Activated T-helper 1 cell treated with anti-CD3 and anti-CD28 coated beads, Interleukin-12 subunit alpha, Interleukin-12 subunit beta, Interleukin-2, Interleukin-4 antibody, amounts not matched to agents 30 ng/mL and 10 ng/mL and 1 ng/mL, durations not matched to agents 14 hours and 24 hours and 36 hours (primary cell): ENCODE data around the gene ABCC3. TPM values are rescaled to one million over a fixed set of nuclear protein-coding genes. Genes with fewer than 3 reads are reported as not detected.

Experiments
- DNase-seq: peaks from one replicate; pipeline ENCODE4 v3.0.0; 2021; ENCODE audit warnings: low spot score
- H3K27ac Mint-ChIP-seq: one replicate; pipeline ENCODE4 v1.8.0; 2021; ENCODE audit warnings: mild to moderate bottlenecking, mixed read lengths
- H3K27me3 Mint-ChIP-seq: one replicate; pipeline ENCODE4 v1.8.0; 2022; ENCODE audit warnings: mild to moderate bottlenecking, moderate library complexity, mixed read lengths; ENCODE audit not compliant: insufficient read depth
- H3K36me3 Mint-ChIP-seq: one replicate; pipeline ENCODE4 v1.8.0; 2021; ENCODE audit warnings: low read depth, mixed read lengths
- H3K4me1 Mint-ChIP-seq: one replicate; pipeline ENCODE4 v1.8.0; 2021; ENCODE audit warnings: low read depth, mixed read lengths
- H3K4me3 Mint-ChIP-seq: one replicate; pipeline ENCODE4 v1.8.0; 2021; ENCODE audit warnings: mild to moderate bottlenecking, moderate library complexity, mixed read lengths
- H3K9me3 Mint-ChIP-seq: one replicate; pipeline ENCODE4 v1.8.0; 2021; ENCODE audit warnings: mixed read lengths
- intact Hi-C: fragments of 100-400 bp; cut with micrococcal nuclease; formaldehyde crosslinking; loops from one replicate; pipeline ENCODE4 v1.15.1; 2024
- total RNA-seq: library from RNA; stranded (reverse); gene quantifications from 2 replicates; pipeline ENCODE4 v1.2.3, GENCODE V29; 2022

Gene ABCC3
- total RNA-seq = not detected in 2 replicates

- no peak for DNase-seq
- intact Hi-C loops = loop anchor here (5.0 kb wide), 1 partner anchor 48 kb away; no protein-coding TSS in a partner anchor
- no peaks in the 10 kb centered on the region for H3K4me1 Mint-ChIP-seq
- no peaks in the 10 kb centered on the region for H3K36me3 Mint-ChIP-seq
- no peak within 1 kb of the TSS for H3K4me3 Mint-ChIP-seq
- no peak within 1 kb of the TSS for H3K27ac Mint-ChIP-seq
- peaks cover 74% of the 10 kb centered on the region for H3K27me3 Mint-ChIP-seq
- H3K9me3 Mint-ChIP-seq = no peaks in the 10 kb centered on the region
These were observed at the start of gene ABCC3 for GRCh38 chr17:50634224-50634914. Gene ABCC3 (plus strand): TSS chr17:50634881. CDS start chr17:50634937, 56 bp downstream.

- DNase-seq = no peak
These were observed 49.3 kb upstream of the ABCC3 start for GRCh38 chr17:50585346-50585745.

GRCh38 chr17:50585891-50586290, 48.8 kb upstream of the ABCC3 start:
- intact Hi-C loops = no loop called here
- no peaks in the 10 kb centered on the region for H3K9me3 Mint-ChIP-seq
- no peaks in the 10 kb centered on the region for H3K4me1 Mint-ChIP-seq
- H3K27ac Mint-ChIP-seq = no peak overlapping the region
- no peak for DNase-seq
- no peaks in the 10 kb centered on the region for H3K36me3 Mint-ChIP-seq
- no peak overlapping the region for H3K4me3 Mint-ChIP-seq
- H3K27me3 Mint-ChIP-seq = peaks cover 11% of the 10 kb centered on the region

More at GRCh38 chr17:50585346-50585745, 49.3 kb upstream of the ABCC3 start:
- H3K36me3 Mint-ChIP-seq = no peaks in the 10 kb centered on the region
- H3K4me3 Mint-ChIP-seq = no peak overlapping the region
- H3K27me3 Mint-ChIP-seq = peaks cover 12% of the 10 kb centered on the region
- H3K9me3 Mint-ChIP-seq = no peaks in the 10 kb centered on the region
- H3K27ac Mint-ChIP-seq = no peak overlapping the region
- intact Hi-C loops = no loop called here
- H3K4me1 Mint-ChIP-seq = no peaks in the 10 kb centered on the region

GRCh38 chr17:50586421-50587247, 48.0 kb upstream of the ABCC3 start:
- no peak overlapping the region for H3K27ac Mint-ChIP-seq
- intact Hi-C loops = no loop called here
- H3K36me3 Mint-ChIP-seq = no peaks in the 10 kb centered on the region
- no peak overlapping the region for H3K4me3 Mint-ChIP-seq
- H3K4me1 Mint-ChIP-seq = no peaks in the 10 kb centered on the region
- H3K9me3 Mint-ChIP-seq = no peaks in the 10 kb centered on the region
- H3K27me3 Mint-ChIP-seq = peaks cover 9% of the 10 kb centered on the region
- no peak for DNase-seq

GRCh38 chr17:50587571-50587970, 47.1 kb upstream of the ABCC3 start:
- intact Hi-C loops = no loop called here
- Mint-ChIP-seq H3K36me3 (no peaks in the 10 kb centered on the region), H3K27me3 (peaks cover 9% of the 10 kb centered on the region), H3K4me3 (no peak overlapping the region), H3K9me3 (no peaks in the 10 kb centered on the region), H3K27ac (no peak overlapping the region), H3K4me1 (no peaks in the 10 kb centered on the region)
- DNase-seq = no peak

GRCh38 chr17:50588391-50589049, 46.2 kb upstream of the ABCC3 start:
- no peaks in the 10 kb centered on the region for H3K4me1 Mint-ChIP-seq
- intact Hi-C loops = no loop called here
- no peaks in the 10 kb centered on the region for H3K36me3 Mint-ChIP-seq
- H3K9me3 Mint-ChIP-seq = no peaks in the 10 kb centered on the region
- H3K27ac Mint-ChIP-seq = no peak overlapping the region
- no peak for DNase-seq
- H3K4me3 Mint-ChIP-seq = no peak overlapping the region
- peaks cover 6% of the 10 kb centered on the region for H3K27me3 Mint-ChIP-seq

GRCh38 chr17:50589095-50589705, 45.5 kb upstream of the ABCC3 start:
- Mint-ChIP-seq H3K27me3 (peaks cover 8% of the 10 kb centered on the region), H3K4me1 (no peaks in the 10 kb centered on the region), H3K36me3 (no peaks in the 10 kb centered on the region), H3K27ac (no peak overlapping the region), H3K4me3 (no peak overlapping the region), H3K9me3 (no peaks in the 10 kb centered on the region)
- no peak for DNase-seq
- intact Hi-C loops = no loop called here

GRCh38 chr17:50590946-50591737, 43.5 kb upstream of the ABCC3 start:
- no peaks in the 10 kb centered on the region for H3K9me3 Mint-ChIP-seq
- intact Hi-C loops = no loop called here
- H3K27ac Mint-ChIP-seq = no peak overlapping the region
- no peak overlapping the region for H3K4me3 Mint-ChIP-seq
- H3K36me3 Mint-ChIP-seq = no peaks in the 10 kb centered on the region
- no peak for DNase-seq
- peaks cover 5% of the 10 kb centered on the region for H3K27me3 Mint-ChIP-seq
- H3K4me1 Mint-ChIP-seq = no peaks in the 10 kb centered on the region

GRCh38 chr17:50593321-50593720, 41.4 kb upstream of the ABCC3 start:
- no peaks in the 10 kb centered on the region for H3K9me3 Mint-ChIP-seq
- no peaks in the 10 kb centered on the region for H3K36me3 Mint-ChIP-seq
- DNase-seq = no peak
- no peak overlapping the region for H3K4me3 Mint-ChIP-seq
- no peaks in the 10 kb centered on the region for H3K4me1 Mint-ChIP-seq
- H3K27me3 Mint-ChIP-seq = peaks cover 3% of the 10 kb centered on the region
- intact Hi-C loops = no loop called here
- H3K27ac Mint-ChIP-seq = no peak overlapping the region

GRCh38 chr17:50594128-50594823, 40.4 kb upstream of the ABCC3 start:
- H3K27ac Mint-ChIP-seq = no peak overlapping the region
- intact Hi-C loops = no loop called here
- peaks cover 3% of the 10 kb centered on the region for H3K27me3 Mint-ChIP-seq
- no peaks in the 10 kb centered on the region for H3K36me3 Mint-ChIP-seq
- no peaks in the 10 kb centered on the region for H3K4me1 Mint-ChIP-seq
- DNase-seq = no peak
- no peaks in the 10 kb centered on the region for H3K9me3 Mint-ChIP-seq
- H3K4me3 Mint-ChIP-seq = no peak overlapping the region

- Mint-ChIP-seq H3K4me1 (no peaks in the 10 kb centered on the region), H3K36me3 (no peaks in the 10 kb centered on the region)
These were observed 39.8 kb upstream of the ABCC3 start for GRCh38 chr17:50594892-50595291.

More at GRCh38 chr17:50594892-50595291, 39.8 kb upstream of the ABCC3 start:
- no peak overlapping the region for H3K27ac Mint-ChIP-seq
- intact Hi-C loops = no loop called here
- no peaks in the 10 kb centered on the region for H3K9me3 Mint-ChIP-seq
- no peak overlapping the region for H3K4me3 Mint-ChIP-seq
- peaks cover 3% of the 10 kb centered on the region for H3K27me3 Mint-ChIP-seq
- no peak for DNase-seq
